Panc1 (cell line): ENCODE results near the gene FOXF2. TPM values are rescaled to one million over a fixed set of nuclear protein-coding genes. Genes with fewer than 3 reads are reported as not detected.

Source experiments
- ATAC-seq: fragments of 200-7000 bp; cut with Tn5 transposase; 2 replicates; pipeline ENCODE4 v1.9.1; 2020; ENCODE audit warnings: mild to moderate bottlenecking, moderate library complexity
- BruUV-seq: library from RNA; stranded (reverse); fragments of 400-500 nt; replicated peaks from 2 replicates; lab custom pipeline; 2021; lab: Mats Ljungman, UMichigan
- CTCF ChIA-PET: fragments of 300-600 bp; sonication (Branson Sonifier 250); formaldehyde crosslinking; loops from one replicate; lab custom pipeline; 2022; ENCODE audit warnings: antibody characterized with exemption; lab: Charles Lee
- POLR2A ChIA-PET: fragments of 300-600 bp; sonication (Branson Sonifier 250); formaldehyde crosslinking; loops from one replicate; lab custom pipeline; 2022; ENCODE audit warnings: antibody characterized with exemption; lab: Charles Lee
- DNase-seq: peaks from one replicate; pipeline ENCODE4 v3.0.0-alpha.2; 2010; ENCODE audit warnings: low read depth, low spot score
- H3K27ac ChIP-seq: 2 replicates; pipeline ENCODE4 v1.5.1; 2011; ENCODE audit warnings: mild to moderate bottlenecking, low read length, inconsistent platforms
- H3K27me3 ChIP-seq: fragments of 200-500 bp; sonication (Bioruptor generic); 2 replicates; pipeline ENCODE4 v1.6.0; 2014; ENCODE audit warnings: low read length, inconsistent platforms; ENCODE audit not compliant: control insufficient read depth, insufficient read depth
- H3K36me3 ChIP-seq: fragments of 200-500 bp; sonication (Bioruptor generic); 2 replicates; pipeline ENCODE4 v1.5.1; 2014; ENCODE audit warnings: inconsistent platforms, mild to moderate bottlenecking, low read length, moderate library complexity; ENCODE audit not compliant: control insufficient read depth, insufficient read depth
- H3K4me1 ChIP-seq: 2 replicates; pipeline ENCODE4 v1.5.1; 2011; ENCODE audit warnings: inconsistent platforms, mild to moderate bottlenecking, low read length, moderate library complexity; ENCODE audit not compliant: control insufficient read depth, insufficient read depth
- H3K4me3 ChIP-seq, 2 experiments: 2 replicates each; pipeline ENCODE4 v1.5.1; 2011 to 2012; ENCODE audit warnings: low read depth in 2 of 2, low read length in 2 of 2, mild to moderate bottlenecking in 2 of 2, inconsistent platforms in 1 of 2, moderate library complexity in 1 of 2
- H3K9me3 ChIP-seq: fragments of 200-500 bp; sonication (Bioruptor generic); 2 replicates; pipeline ENCODE4 v1.5.1; 2014; ENCODE audit warnings: low read depth, mild to moderate bottlenecking, inconsistent platforms, low read length, moderate library complexity; ENCODE audit not compliant: control insufficient read depth, insufficient read depth
- POLR2AphosphoS5 ChIP-seq: IDR thresholded peaks from 2 replicates; pipeline ENCODE4 v1.6.1; 2012; ENCODE audit warnings: mild to moderate bottlenecking, low read depth, low read length, moderate library complexity
- SIN3A ChIP-seq: IDR thresholded peaks from 2 replicates; pipeline ENCODE4 v1.6.1; 2012; ENCODE audit warnings: low read depth, mild to moderate bottlenecking, low read length, moderate library complexity, borderline replicate concordance; ENCODE audit not compliant: insufficient read depth
- TCF7L2 ChIP-seq: IDR thresholded peaks from 2 replicates; pipeline ENCODE4 v1.6.1; 2011; ENCODE audit warnings: mild to moderate bottlenecking, low read depth, low read length, inconsistent platforms
- in situ Hi-C: cut with HindIII; loops from 2 replicates; pipeline ENCODE4 v1.10.0; 2016; ENCODE audit warnings: low sequenced_read_pairs, low pct_unique_long_range_greater_than_20kb
- intact Hi-C: fragments of 100-400 bp; cut with micrococcal nuclease; formaldehyde crosslinking; loops from one replicate; pipeline ENCODE4 v1.10.0; 2022; ENCODE audit not compliant: unreplicated experiment
- total RNA-seq: library from RNA; stranded (reverse); gene quantifications from one replicate; pipeline ENCODE4 v1.2.1, GENCODE V29; 2021; ENCODE audit not compliant: unreplicated experiment
- TF ChIP-seq, protein P1 (sequence below): fragments of 450-650 bp; IDR thresholded peaks from 2 replicates; pipeline ENCODE4 v1.5.1; 2017; ENCODE audit warnings: mild to moderate bottlenecking
- TF ChIP-seq, protein P2 (sequence below), 2 experiments: IDR thresholded peaks; 2 replicates each; pipeline ENCODE4 v1.6.1; 2011 to 2012; ENCODE audit warnings: low read depth in 2 of 2, control low read depth in 1 of 2, low read length in 1 of 2, mild to moderate bottlenecking in 1 of 2, moderate library complexity in 1 of 2; ENCODE audit not compliant: insufficient read depth in 1 of 2

The FOXF2 gene
- total RNA-seq, 1 experiment from 2014 or later: 12.7 TPM

DNA sequence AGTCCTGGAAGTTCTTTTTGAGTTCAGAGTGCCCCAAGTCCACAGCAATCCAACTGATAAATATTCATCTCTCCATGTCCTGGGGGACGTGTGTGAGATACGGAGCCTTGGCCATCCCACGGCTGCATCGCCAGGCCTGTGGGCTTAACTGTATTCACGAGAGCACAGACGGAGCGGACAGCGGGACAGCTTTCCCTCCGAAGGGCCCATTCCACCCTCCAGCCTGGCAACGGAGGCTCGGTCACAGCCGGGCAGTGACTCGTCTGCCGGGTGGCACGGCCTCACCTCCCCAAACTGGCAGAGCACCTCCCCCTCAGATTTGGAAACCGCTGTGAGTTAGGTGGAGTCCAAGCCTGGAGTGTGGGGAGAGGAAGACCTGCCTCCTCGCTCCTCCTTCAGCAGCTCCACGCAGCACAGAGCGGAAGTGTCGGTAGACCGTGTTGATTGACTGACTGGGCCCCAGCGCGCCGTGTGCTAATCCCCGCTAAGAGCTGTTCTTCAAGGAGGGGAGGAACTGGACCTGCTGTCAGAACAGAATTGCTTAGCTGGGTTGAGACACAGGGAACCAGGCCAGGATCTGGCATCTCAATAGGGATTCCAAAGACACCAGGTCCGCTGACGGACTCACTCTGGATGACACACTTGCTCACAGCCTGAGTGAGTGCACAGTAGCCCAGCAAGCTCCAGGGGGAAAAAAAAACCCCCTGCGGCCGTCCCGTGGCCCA lies 10.9 kb downstream of the FOXF2 start:
- H3K4me3 ChIP-seq: no peak overlapping the region
- no peaks in the 10 kb centered on the region for H3K27me3 ChIP-seq
- BruUV-seq: no TSS peak
- H3K27ac ChIP-seq: no peak overlapping the region
- CTCF ChIA-PET: no interaction called here
- DNase-seq (no peak), ATAC-seq (no peak)
- intact Hi-C loops (no loop called here), in situ Hi-C loops (no loop called here)
- H3K9me3 ChIP-seq: no peaks in the 10 kb centered on the region
- no peaks in the 10 kb centered on the region for H3K36me3 ChIP-seq
- POLR2A ChIA-PET: no interaction called here
- TF ChIP-seq, protein P1, sequence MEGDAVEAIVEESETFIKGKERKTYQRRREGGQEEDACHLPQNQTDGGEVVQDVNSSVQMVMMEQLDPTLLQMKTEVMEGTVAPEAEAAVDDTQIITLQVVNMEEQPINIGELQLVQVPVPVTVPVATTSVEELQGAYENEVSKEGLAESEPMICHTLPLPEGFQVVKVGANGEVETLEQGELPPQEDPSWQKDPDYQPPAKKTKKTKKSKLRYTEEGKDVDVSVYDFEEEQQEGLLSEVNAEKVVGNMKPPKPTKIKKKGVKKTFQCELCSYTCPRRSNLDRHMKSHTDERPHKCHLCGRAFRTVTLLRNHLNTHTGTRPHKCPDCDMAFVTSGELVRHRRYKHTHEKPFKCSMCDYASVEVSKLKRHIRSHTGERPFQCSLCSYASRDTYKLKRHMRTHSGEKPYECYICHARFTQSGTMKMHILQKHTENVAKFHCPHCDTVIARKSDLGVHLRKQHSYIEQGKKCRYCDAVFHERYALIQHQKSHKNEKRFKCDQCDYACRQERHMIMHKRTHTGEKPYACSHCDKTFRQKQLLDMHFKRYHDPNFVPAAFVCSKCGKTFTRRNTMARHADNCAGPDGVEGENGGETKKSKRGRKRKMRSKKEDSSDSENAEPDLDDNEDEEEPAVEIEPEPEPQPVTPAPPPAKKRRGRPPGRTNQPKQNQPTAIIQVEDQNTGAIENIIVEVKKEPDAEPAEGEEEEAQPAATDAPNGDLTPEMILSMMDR: no peak
- no peak for TF ChIP-seq SIN3A
- TF ChIP-seq, protein P2, sequence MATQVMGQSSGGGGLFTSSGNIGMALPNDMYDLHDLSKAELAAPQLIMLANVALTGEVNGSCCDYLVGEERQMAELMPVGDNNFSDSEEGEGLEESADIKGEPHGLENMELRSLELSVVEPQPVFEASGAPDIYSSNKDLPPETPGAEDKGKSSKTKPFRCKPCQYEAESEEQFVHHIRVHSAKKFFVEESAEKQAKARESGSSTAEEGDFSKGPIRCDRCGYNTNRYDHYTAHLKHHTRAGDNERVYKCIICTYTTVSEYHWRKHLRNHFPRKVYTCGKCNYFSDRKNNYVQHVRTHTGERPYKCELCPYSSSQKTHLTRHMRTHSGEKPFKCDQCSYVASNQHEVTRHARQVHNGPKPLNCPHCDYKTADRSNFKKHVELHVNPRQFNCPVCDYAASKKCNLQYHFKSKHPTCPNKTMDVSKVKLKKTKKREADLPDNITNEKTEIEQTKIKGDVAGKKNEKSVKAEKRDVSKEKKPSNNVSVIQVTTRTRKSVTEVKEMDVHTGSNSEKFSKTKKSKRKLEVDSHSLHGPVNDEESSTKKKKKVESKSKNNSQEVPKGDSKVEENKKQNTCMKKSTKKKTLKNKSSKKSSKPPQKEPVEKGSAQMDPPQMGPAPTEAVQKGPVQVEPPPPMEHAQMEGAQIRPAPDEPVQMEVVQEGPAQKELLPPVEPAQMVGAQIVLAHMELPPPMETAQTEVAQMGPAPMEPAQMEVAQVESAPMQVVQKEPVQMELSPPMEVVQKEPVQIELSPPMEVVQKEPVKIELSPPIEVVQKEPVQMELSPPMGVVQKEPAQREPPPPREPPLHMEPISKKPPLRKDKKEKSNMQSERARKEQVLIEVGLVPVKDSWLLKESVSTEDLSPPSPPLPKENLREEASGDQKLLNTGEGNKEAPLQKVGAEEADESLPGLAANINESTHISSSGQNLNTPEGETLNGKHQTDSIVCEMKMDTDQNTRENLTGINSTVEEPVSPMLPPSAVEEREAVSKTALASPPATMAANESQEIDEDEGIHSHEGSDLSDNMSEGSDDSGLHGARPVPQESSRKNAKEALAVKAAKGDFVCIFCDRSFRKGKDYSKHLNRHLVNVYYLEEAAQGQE (IDR thresholded peaks at IDR 0.05; ENCODE audit: insufficient read depth in 1 of 2, low read depth in 2 of 2, low read length in 1 of 2): no peak
- peaks cover 8% of the 10 kb centered on the region for H3K4me1 ChIP-seq

DNA sequence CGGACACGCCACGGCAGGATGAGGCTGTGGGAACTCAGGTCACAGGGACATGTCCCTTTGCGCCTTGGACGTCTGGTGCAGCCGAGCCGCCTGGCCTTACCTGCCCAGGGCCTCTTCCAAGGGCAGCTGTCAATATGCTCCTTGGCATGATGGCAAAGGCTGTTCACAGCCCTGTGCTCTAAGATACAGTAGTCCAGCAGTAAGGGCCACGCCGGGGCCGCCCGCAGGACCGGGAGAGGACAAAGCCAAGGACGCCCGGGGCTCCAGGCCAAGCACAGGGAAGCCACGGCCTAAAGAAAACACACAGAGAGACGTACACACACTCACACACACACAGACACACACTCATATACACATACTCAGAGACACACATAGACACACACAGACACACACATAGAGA lies 13.0 kb downstream of the FOXF2 start:
- no peak overlapping the region for H3K27ac ChIP-seq
- H3K4me1 ChIP-seq: no peaks in the 10 kb centered on the region
- BruUV-seq: no TSS peak
- no peaks in the 10 kb centered on the region for H3K27me3 ChIP-seq
- intact Hi-C loops: no loop called here
- no peaks in the 10 kb centered on the region for H3K9me3 ChIP-seq
- no peak overlapping the region for H3K4me3 ChIP-seq
- ChIA-PET CTCF (no interaction called here), POLR2A (no interaction called here)
- in situ Hi-C loops: no loop called here
- TF ChIP-seq, protein P1: no peak
- TF ChIP-seq SIN3A (no peak), POLR2AphosphoS5 (no peak), TCF7L2 (no peak)
- TF ChIP-seq, protein P2 (IDR thresholded peaks at IDR 0.05; ENCODE audit: insufficient read depth in 1 of 2, low read depth in 2 of 2, low read length in 1 of 2): no peak
- ATAC-seq (no peak), DNase-seq (no peak)
- H3K36me3 ChIP-seq: no peaks in the 10 kb centered on the region
